Activated naive CD4-positive, alpha-beta T cell (primary cell): ENCODE results near the gene RBSN.

Source experiments
- DNase-seq, 4 experiments: peaks; one replicate each; lab custom pipeline; 2025; lab: John Stamatoyannopoulos, UW

Gene RBSN

DNA sequence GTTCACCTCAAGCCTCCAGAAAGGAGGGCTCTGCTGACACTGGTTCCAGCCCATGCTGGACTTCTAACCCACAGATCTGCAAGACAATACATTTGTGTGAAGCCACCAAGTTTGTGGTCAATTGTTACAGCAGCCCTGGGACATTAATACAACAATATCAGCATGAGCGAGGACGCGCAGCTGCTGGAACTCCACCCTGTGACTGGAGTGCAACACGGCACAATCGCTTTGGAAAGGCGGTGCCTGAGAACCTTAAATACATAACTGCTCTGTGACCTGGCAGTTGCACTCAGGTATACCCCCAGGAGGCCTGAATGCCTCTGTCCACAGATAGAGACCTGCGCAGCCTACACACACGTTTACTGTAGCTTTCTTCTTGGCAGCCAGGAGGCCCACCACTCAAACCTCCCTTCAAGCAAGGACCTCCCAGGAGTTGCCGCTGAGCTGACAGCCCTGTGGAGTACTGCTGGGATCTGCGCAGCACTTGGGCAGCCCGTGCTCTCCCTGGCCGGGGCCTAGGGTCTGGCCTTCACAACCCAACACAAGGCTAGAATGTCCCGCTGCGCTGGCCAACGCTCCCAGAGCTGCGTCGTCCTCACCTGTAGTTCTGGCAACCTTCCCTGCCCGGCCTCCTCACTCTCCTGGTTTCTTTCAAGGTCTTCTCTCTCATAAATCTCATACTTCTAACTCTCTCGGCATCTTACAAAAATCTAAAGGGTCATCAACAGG lies 42.1 kb downstream of the RBSN start:
- DNase-seq: no peak

DNA sequence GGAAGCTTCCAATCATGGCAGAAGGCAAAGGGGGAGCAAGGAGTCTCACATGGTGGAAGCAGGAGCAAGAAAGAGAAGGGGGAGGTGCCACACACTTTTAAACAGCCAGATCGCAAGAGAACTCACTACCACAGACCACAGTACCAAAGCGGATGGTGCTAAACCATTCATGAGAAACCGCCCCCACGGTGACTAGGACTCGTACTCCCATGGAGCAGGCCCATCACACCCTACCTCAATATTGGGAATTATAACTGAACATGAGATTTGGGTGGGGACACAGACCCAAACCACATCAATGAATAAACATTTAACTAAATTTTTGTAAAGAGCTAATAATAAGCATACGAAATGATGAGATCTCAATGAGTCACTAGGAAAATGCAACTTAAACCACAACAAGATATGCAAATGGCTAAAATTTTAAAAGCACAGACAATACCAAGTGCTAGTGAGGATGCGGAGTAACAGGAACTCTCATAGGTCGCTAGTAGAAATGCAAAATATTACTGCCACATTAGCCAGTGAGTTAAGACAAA lies 43.9 kb downstream of the RBSN start:
- no peak for DNase-seq

DNA sequence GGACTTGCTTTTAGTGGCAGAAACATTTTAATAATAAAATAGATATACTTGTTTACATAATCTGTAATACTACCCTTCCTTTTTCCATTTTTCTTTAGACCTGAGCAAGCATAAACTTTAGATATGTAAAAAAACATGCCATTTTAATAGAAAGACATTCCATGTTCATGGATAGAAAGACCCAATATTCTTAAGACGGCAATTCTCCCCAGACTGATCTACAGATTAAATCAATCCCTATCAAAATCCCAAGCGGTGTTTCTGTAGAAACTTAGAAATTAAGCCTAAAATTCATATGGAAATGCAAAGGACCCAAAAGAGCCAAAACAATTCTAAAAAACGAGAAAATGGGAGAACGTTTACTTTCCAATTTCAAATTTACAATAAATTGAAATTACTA lies 45.4 kb downstream of the RBSN start:
- no peak for DNase-seq

DNA sequence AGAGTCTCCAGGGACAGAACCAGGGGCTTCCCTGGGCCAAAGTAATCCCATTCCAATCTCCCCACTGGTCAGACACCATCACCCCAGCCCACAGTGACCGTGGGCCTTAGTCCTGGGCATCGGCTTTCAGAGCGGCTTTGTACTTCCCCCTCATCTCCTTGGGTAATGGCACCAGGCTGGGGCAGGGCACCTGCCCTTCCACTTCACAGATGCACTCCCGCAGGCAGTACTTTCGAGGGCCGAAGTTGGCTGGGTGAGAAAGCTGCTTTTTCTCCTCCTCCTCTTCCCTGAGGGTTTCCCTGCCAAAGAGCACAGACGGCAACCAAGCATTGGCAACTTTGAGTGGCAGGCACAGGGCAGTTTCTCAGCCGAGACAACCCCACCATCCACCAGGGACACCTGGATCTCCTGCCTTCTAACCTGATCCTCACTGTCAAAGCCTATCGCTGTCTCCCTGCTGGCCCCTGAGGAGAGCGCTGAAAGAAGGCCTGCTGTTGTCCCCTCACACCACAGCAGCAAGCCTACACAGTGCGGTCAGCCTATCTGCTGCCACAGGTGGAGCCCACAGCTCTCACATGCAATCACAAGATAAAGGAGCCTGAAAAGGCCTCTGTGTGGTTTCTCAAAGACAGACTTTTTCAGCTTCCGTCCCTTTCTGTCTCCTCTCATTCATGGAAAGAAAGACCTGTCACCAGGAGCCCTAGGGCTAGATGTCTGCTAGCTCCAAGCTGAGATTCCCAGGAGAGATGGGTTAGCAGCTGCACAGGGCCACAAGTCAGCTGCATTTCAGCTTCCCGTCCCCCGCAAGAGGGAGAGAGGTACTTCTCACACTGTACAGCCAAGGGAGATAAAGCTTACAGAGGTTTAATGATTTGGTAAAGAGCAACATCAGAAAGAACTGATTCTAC lies 46.4 kb downstream of the RBSN start:
- DNase-seq: no peak

DNA sequence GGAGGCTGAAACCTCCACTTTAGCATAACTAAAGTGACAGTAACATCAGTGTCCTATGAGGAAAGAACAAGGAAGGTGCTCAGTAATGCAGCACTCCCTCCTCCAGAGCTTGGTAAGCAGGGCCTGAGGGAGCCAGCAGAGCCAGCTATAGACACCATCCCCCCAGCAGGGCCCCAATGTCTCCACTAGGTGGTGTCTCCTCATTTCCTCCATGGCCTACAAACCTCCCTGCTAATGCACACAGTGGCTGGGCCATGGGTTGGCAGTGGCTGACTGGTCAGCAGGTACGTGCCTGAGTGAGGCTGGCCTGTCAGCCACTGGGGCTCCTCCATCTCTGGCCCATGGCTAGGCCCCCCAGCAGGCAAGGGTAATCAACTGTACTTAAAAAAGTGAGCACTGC lies 47.4 kb downstream of the RBSN start:
- DNase-seq: peak in 1 of 4 experiments; percentile 20

DNA sequence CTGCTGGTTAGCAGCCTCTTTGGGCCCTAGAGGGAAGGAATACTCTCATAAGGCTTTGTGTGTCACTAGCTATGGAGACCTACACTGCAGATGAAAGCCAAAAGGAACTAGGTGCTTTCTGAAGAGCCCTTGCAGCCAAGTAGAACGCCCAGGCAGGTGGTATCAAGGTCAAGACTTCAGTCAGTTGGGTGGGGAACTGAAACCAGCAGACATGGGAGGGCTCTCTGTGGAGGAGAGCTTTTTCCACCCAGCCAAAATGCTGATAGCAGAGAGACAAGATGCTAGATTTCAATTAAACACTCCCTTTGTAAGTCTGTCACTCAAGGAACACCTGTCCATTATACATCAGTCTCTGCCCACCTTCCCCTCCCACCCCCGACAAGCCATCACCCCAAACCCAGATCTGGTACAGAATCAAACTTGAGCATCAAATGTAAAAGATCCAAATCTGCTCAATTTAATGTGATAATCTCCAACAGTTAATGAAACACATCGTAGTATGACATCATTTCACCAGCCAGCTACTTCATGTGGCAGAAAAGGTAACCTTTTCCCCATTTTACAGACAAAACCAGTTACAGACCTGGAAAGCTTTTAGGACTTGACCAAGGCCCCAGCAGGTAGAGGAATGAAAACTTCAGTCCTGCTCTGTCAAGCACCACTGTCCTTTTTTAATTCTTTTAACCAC lies 48.4 kb downstream of the RBSN start:
- DNase-seq: no peak

DNA sequence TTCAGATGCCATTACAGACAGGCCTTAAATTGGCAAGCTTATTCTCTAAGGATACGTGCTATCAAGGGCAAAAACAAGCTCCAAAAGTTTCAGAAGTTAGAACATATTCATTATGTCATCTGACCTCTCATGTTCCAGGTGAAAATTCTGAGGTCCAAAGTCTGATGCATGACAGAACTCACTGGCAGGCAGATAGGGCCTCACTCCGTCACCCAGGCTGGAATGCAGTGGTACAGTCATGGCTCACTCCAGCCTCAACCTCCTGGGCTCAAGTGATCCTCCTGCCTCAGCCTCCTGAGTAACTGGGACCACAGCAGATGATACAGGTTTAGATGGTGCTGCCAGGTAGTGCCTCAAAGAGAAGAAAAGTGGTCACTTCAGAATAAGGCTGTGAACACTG lies 49.4 kb downstream of the RBSN start:
- no peak for DNase-seq

DNA sequence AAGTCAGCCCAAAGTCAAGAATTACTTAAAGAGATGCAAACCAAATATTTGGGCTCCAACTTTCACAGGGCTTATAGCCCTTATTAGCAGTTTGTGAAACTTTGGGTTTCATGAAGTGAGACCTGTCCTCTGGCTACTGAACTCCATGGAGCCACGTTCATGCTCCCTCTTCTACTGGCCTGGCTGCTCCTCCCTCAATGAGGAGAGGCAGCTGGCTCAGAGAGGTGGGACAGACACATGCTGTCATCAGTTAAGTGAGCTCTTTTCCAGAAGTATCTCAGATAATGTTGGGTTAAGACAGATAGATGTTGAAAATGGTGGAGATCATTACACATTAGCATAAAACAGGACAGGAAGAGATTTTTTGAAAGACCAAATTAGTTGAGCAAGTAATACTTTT lies 53.3 kb downstream of the RBSN start:
- DNase-seq: no peak

DNA sequence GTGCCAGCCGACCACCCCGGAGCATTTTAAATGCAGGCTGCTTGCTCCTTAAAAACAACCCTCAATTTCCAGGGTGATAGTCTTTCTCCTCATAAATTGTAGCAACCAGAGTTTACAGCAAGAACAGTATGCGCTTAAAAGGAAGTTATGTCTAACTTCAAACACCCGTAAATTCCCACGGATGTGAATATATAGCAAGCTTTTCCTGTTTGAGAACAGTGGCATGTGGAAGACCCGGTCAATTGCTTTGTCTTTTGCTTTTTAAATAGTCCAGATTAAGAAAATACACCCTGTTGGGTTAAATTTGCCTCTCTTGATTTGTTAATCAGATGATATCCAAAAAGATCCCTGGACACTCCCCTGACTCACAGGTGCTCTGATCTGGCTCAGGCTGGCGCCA lies 54.6 kb downstream of the RBSN start:
- DNase-seq: no peak

DNA sequence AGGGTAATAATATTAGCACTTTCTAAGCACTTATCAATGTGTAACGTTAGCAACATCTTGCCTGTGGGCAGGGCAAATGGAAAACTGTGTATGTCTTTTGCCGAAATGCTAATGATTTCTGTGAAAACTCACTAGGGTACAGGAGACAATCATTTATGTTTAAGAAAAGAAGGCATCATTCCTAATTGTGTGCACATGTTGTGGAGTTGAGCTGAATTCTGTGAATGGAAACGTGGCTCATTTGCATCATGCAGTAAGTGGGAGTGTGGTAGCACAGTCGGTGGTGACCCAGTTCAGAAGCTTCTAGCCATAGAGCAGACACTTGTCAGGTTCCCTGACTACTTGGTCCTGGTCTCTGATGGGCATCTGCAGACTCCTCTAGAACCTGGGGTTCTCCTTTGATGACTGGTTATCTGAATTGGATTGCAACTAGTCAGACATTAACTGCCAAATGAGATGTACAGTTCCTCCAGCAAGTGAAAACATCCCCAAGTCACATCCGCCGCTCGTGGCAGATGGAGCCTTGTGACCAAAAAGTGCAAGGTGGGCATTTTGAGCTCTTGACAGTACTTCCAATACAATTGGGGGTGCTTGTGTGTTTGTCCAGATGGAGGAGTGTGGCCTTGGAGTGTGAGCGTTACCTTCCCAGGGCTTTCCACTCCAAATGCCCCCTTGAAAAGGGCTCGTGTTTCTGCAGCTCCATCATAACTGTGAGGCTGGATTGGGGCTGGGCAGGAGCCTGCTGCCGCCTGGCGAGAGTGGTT lies 55.4 kb downstream of the RBSN start:
- no peak for DNase-seq

DNA sequence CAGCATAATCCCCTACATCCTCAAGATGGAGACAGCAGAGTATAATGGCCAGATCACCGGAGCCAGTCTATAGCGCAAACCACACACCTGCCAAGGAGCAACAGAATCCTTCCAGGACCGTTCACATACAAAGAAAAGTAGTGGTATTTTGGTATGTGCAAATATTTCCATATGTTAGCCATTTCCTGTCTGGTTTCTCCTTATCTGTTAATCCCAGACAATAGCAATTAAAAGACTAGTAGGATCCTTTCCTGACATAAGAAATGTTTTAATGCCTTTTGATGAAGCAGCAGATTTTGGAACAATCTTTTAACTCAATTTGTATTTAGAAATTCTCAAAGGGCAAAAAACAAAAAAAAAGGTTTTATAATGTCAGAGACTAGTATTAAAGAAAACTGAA lies 56.0 kb downstream of the RBSN start:
- no peak for DNase-seq

DNA sequence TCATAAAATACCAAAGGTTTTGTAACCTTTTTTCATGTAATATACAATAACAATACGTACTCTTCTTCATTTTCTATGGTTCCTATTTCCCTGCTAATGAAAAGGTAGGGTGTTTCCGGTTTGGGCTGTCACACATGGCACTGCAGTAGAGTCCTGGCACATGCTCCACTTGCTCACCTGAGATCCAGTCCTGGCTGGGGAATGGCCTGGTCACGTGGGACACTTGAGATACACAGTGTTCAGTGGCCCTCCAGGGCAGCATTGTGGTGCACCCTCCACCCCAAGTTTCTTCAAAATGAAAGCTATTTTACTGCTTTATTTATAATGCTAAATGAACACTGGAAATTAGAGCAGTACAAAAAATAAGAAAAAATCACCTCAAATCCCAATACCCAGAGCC lies 57.0 kb downstream of the RBSN start:
- no peak for DNase-seq

DNA sequence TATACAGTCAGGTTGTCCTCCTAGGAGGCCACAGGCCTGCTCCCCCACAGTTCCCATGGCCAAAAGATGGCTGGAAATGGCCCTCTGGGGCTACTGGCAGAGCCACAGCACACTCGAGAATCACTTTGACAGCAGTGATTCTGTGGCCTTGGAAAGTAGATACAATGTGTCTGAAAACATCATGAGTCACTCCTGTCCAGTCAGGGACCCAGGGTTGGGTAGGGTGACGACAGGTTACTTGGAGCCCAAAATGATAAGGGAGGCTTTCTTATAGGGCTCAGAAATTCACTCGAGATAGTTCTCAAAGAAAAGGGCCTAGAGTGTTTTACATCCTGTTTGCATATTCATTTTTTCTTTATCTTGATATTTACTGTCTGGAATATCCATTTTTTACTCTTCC lies 58.1 kb downstream of the RBSN start:
- no peak for DNase-seq

DNA sequence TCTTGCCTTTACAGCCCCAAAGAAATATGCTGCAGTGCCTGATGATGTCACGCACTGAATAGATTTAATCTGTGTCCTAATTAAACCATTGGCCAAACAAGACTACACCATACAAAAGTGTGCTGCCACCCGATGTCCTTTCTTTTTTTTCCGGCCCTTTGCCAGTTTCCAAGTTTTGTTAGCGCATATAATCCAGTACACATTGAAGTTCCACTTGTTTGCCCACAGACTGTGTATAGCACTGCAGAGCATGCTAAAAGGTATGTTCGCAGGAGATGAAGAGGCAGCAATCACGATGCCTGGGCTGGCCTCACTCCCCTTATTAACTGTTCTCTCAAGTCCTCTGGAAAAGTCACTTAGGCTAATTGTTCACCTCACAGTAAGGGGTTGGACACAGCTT lies 60.6 kb downstream of the RBSN start:
- no peak for DNase-seq

DNA sequence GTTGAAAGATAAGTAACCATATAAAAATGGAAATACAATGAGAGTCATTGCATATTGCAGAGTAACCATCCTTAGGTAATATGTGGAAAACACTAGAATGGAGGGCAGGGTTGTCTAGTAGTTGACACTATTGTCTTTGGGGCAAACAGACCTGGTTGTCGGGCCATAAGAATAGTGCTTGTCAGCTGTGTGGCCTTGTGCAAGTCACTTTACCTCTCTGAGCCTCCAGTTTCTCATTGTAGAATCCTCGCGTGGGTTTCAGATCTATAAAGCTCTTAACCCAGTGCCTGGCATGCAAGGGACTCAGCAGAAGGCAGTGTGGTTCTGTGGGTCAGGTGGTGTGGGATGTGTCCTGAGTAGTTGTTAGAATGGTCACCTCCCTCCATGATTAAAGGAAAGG lies 65.8 kb downstream of the RBSN start:
- no peak for DNase-seq

DNA sequence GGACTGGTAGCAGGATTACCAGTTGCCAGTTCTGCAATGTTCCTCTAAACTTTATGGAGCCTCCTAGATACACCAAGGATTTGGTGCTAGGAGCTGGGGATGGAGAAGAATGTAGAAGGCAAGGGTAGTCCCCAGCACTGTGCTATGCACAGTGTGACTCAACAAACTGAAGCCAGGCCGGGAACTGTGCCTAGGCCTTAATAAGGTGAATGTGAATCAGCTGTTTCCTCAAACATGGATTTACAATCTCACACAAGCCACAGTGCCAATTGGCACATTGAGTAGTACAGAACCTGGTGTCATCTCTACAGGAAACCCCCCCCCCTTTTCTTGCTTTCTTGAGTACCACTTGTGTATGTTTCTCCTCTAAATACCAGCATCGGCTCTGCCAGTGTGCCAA lies 66.3 kb downstream of the RBSN start:
- no peak for DNase-seq

DNA sequence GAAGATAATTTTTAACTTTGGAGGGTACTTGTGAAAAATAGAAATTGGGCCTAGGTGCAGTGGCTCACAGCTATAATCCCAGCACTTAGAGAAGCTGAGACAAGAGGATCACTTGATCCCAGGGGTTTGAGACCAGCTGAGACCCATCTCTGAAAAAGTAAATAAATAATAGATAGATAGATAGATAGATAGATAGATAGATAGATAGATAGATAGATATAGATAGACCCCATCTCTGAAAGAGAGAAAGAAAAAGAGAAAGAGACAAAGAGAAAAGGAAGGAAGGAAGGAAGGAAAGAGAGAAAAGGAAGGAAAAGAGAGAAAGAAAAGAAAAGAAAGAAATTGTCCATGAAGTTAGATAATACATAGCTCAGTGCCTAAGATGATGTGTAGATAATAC lies 69.3 kb downstream of the RBSN start:
- no peak for DNase-seq

DNA sequence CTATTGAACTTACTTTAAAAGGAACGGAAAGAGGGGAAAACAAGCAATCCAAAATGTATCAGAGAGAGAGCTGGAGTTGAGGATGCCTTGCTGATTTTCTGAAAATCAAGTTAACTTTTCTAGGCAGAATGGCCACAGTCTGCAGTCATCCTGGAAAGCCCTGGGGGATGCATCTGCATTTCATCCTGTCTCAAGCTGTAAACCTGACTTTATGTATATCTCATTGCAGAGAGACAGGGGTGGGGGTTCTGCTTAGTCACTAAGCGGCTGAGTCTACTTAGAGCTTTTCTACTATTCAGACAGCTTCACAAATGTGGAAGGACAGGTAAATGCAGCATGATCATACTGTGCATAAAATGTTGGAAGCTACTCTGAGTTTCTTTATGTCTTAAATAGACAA lies 75.2 kb downstream of the RBSN start:
- DNase-seq: no peak

DNA sequence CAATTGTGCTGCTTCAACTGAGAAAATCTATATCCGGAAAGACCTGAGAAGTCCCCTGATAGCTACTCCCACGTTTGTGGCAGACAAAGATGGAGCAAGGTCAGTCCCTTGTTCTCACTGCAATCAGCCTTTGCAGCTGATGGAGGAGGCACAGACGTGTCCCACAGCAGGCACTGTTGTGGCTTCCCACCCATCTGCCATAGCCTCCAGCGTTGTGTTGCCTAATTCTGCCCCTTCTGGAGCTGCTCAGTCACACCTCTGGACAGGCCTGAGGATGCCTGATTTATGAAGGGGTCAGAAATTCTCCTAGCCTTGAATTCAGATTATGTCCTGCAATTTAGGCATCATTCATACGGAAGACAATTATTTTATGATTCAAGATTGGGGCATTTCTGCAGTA lies 75.7 kb downstream of the RBSN start:
- DNase-seq: no peak
